MM.1S (cell line): ENCODE data around the gene NCKAP5.

ENCODE experiments used
- DNase-seq: peaks from one replicate; pipeline ENCODE4 v3.0.0-alpha.2; 2015
- H2AFZ ChIP-seq: fragments of 300-600 bp; sonication (generic); 2 replicates; pipeline ENCODE4 v1.6.0; 2016; ENCODE audit warnings: antibody characterized with exemption, low read length
- H3F3A ChIP-seq: fragments of 300-600 bp; sonication (generic); 2 replicates; pipeline ENCODE4 v1.6.1; 2016; ENCODE audit warnings: mild to moderate bottlenecking, antibody characterized with exemption, low read length, moderate library complexity, mixed read lengths; ENCODE audit not compliant: insufficient read depth
- H3K27ac ChIP-seq: fragments of 300-600 bp; sonication (generic); 2 replicates; pipeline ENCODE4 v1.5.1; 2016; ENCODE audit warnings: mild to moderate bottlenecking, low read length
- H3K27me3 ChIP-seq: fragments of 300-600 bp; sonication (generic); replicated peaks from 2 replicates; pipeline ENCODE4 v1.6.0; 2016; ENCODE audit warnings: low read length; ENCODE audit not compliant: insufficient read depth
- H3K36me3 ChIP-seq: fragments of 300-600 bp; sonication (generic); replicated peaks from 2 replicates; pipeline ENCODE4 v1.6.1; 2016; ENCODE audit warnings: mild to moderate bottlenecking, low read length, mixed read lengths; ENCODE audit not compliant: insufficient read depth
- H3K4me1 ChIP-seq: fragments of 300-600 bp; sonication (generic); 2 replicates; pipeline ENCODE4 v1.6.1; 2016; ENCODE audit warnings: low read length, mixed read lengths
- H3K4me2 ChIP-seq: fragments of 300-600 bp; sonication (generic); 2 replicates; pipeline ENCODE4 v1.6.0; 2016; ENCODE audit warnings: low read depth, low read length
- H3K4me3 ChIP-seq: fragments of 300-600 bp; sonication (generic); 2 replicates; pipeline ENCODE4 v1.5.1; 2016; ENCODE audit warnings: low read length, mixed read lengths
- H3K79me2 ChIP-seq: fragments of 300-600 bp; sonication (generic); 2 replicates; pipeline ENCODE4 v1.6.1; 2016; ENCODE audit warnings: mixed run types, low read length, mixed read lengths
- H3K9ac ChIP-seq: fragments of 300-600 bp; sonication (generic); 2 replicates; pipeline ENCODE4 v1.6.1; 2016; ENCODE audit warnings: low read length, mixed read lengths
- H3K9me2 ChIP-seq: fragments of 300-600 bp; sonication (generic); replicated peaks from 2 replicates; pipeline ENCODE4 v1.6.1; 2016; ENCODE audit warnings: mild to moderate bottlenecking, low read length, mixed read lengths; ENCODE audit not compliant: insufficient read depth
- H3K9me3 ChIP-seq: fragments of 300-600 bp; sonication (generic); replicated peaks from 2 replicates; pipeline ENCODE4 v1.6.1; 2016; ENCODE audit warnings: mild to moderate bottlenecking, low read length, mixed read lengths; ENCODE audit not compliant: insufficient read depth
- H4K20me1 ChIP-seq: fragments of 300-600 bp; sonication (generic); 2 replicates; pipeline ENCODE4 v1.6.1; 2016; ENCODE audit warnings: mild to moderate bottlenecking, low read length, moderate library complexity, mixed read lengths; ENCODE audit not compliant: insufficient read depth
- EZH2 ChIP-seq: fragments of 300-600 bp; sonication (generic); optimal IDR thresholded peaks from 2 replicates; pipeline ENCODE3; 2017; ENCODE audit warnings: low read depth, mild to moderate bottlenecking, antibody characterized with exemption, low read length, mixed read lengths
- EZH2phosphoT487 ChIP-seq: fragments of 300-600 bp; sonication (generic); IDR thresholded peaks from 2 replicates; pipeline ENCODE4 v1.6.1; 2018; ENCODE audit warnings: antibody characterized with exemption, low read length
- TF ChIP-seq, protein P1 (sequence below): fragments of 300-600 bp; sonication (generic); IDR thresholded peaks from 2 replicates; pipeline ENCODE4 v1.5.1; 2016; ENCODE audit warnings: antibody characterized with exemption, low read length, mixed read lengths

NCKAP5 gene

DNA sequence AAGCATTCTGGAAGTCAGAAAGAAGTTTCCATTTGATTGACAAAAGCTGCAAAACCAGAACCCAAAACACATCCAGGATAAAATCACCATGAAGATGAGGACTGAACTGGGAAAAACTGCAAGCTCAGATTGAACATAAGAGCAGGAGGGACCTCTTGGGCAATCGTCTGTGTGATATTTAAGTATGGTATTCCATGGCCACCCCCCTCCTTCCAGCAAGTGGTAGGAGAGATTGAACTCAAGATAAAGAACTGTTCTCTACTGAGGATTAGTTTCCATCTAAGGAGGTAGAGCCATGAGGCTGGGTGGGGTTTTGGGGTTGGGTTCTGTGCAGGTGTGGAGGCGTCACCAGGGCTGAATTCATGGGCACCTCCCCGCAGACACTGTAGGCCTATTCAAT lies 251.1 kb downstream of the NCKAP5 start:
- Histone ChIP-seq H3K9me3 (no peaks in the 10 kb centered on the region), H4K20me1 (no peaks in the 10 kb centered on the region), H3K4me3 (no peak overlapping the region), H3K4me1 (no peaks in the 10 kb centered on the region), H3K27ac (no peak overlapping the region), H2AFZ (no peak overlapping the region), H3K9me2 (no peaks in the 10 kb centered on the region), H3K79me2 (no peaks in the 10 kb centered on the region), H3K9ac (no peak overlapping the region), H3K4me2 (no peak overlapping the region), H3F3A (no peaks in the 10 kb centered on the region), H3K36me3 (no peaks in the 10 kb centered on the region), H3K27me3 (no peaks in the 10 kb centered on the region)
- TF ChIP-seq, protein P1, sequence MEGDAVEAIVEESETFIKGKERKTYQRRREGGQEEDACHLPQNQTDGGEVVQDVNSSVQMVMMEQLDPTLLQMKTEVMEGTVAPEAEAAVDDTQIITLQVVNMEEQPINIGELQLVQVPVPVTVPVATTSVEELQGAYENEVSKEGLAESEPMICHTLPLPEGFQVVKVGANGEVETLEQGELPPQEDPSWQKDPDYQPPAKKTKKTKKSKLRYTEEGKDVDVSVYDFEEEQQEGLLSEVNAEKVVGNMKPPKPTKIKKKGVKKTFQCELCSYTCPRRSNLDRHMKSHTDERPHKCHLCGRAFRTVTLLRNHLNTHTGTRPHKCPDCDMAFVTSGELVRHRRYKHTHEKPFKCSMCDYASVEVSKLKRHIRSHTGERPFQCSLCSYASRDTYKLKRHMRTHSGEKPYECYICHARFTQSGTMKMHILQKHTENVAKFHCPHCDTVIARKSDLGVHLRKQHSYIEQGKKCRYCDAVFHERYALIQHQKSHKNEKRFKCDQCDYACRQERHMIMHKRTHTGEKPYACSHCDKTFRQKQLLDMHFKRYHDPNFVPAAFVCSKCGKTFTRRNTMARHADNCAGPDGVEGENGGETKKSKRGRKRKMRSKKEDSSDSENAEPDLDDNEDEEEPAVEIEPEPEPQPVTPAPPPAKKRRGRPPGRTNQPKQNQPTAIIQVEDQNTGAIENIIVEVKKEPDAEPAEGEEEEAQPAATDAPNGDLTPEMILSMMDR = no peak
- no peak for TF ChIP-seq EZH2phosphoT487
- TF ChIP-seq EZH2 = no peak
- no peak for DNase-seq

DNA sequence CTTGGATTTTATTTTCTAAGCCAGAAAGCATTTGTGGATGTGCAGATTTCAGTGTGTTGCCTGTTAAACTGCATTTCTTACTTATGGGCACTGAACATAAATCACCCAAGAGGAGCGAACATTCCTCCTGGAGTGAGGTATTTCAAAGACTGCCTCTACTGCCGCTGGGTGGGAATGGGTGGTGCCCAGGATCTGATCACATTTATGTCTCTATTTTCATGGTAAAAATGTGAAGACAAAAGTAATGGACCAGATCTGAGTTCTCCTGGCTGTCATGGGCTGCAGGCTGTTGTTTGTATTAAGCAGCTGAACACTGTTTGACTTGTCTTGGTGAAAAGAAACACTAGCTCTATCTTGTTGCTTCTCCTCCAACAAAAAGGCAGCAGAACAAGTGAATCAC lies 251.7 kb downstream of the NCKAP5 start:
- Histone ChIP-seq H3K79me2 (no peaks in the 10 kb centered on the region), H3K27me3 (no peaks in the 10 kb centered on the region), H2AFZ (no peak overlapping the region), H3K9ac (no peak overlapping the region), H3K27ac (no peak overlapping the region), H3K4me1 (no peaks in the 10 kb centered on the region), H3F3A (no peaks in the 10 kb centered on the region), H3K4me2 (no peak overlapping the region), H3K4me3 (no peak overlapping the region), H3K36me3 (no peaks in the 10 kb centered on the region), H3K9me3 (no peaks in the 10 kb centered on the region), H3K9me2 (no peaks in the 10 kb centered on the region), H4K20me1 (no peaks in the 10 kb centered on the region)
- TF ChIP-seq, protein P1 = no peak
- TF ChIP-seq EZH2phosphoT487 (no peak), EZH2 (no peak)
- DNase-seq = no peak

DNA sequence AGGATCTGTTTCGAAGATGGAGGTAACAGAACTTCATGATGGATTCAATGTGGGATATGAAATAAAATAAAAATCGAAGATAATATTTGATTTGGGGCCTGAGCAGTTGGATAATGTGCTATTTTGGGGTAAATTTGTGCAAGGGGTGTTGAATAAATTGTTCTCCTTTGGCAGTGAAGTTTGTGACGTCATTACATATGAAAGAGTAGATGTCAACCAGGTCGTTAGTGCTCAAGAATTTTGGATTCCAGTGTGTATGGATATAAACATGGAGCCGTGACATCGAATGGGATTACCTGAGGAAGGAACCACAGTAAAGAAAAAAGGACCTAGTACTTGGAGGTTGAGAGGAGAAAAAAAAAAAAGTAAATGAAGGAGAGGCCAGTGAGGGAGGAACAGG lies 253.0 kb downstream of the NCKAP5 start:
- H4K20me1 ChIP-seq = no peaks in the 10 kb centered on the region

More for the DNA sequence above, 253.0 kb downstream of the NCKAP5 start:
- H3F3A ChIP-seq = no peaks in the 10 kb centered on the region
- H3K9ac ChIP-seq = no peak overlapping the region
- H3K36me3 ChIP-seq = no peaks in the 10 kb centered on the region
- no peak for DNase-seq
- no peak overlapping the region for H3K4me3 ChIP-seq
- H3K27ac ChIP-seq = no peak overlapping the region
- H3K4me2 ChIP-seq = no peak overlapping the region
- H3K79me2 ChIP-seq = no peaks in the 10 kb centered on the region
- TF ChIP-seq EZH2 (no peak), EZH2phosphoT487 (no peak)
- TF ChIP-seq, protein P1 = no peak
- H3K9me2 ChIP-seq = no peaks in the 10 kb centered on the region
- no peaks in the 10 kb centered on the region for H3K27me3 ChIP-seq
- H3K9me3 ChIP-seq = no peaks in the 10 kb centered on the region
- H3K4me1 ChIP-seq = no peaks in the 10 kb centered on the region
- H2AFZ ChIP-seq = no peak overlapping the region
